Ascending aorta (tissue), 2 donors: ENCODE results near the gene MYBL2. TPM values are rescaled to one million over a fixed set of nuclear protein-coding genes. Genes with fewer than 3 reads are reported as not detected.

Experiments used
- DNase-seq, 2 donors: peaks; one replicate each; pipeline ENCODE4 v3.0.0-alpha.2; 2019; ENCODE audit warnings: low spot score in 2 of 2
- H3K27ac ChIP-seq, 2 donors: fragments of 200-600 bp; sonication (generic); one replicate each; pipeline ENCODE4 v1.5.1; 2016 to 2017; ENCODE audit warnings: mild to moderate bottlenecking in 1 of 2
- H3K27me3 ChIP-seq: fragments of 200-600 bp; sonication (generic); one replicate; pipeline ENCODE4 v1.5.1; 2017
- H3K36me3 ChIP-seq, 2 donors: fragments of 200-600 bp; sonication (generic); one replicate each; pipeline ENCODE4 v1.5.1; 2016
- H3K4me1 ChIP-seq, 2 donors: fragments of 200-600 bp; sonication (generic); one replicate each; pipeline ENCODE4 v1.5.1; 2016 to 2017; ENCODE audit warnings: mild to moderate bottlenecking in 1 of 2
- H3K4me3 ChIP-seq, 2 donors: fragments of 200-600 bp; sonication (generic); one replicate each; pipeline ENCODE4 v1.5.1; 2016 to 2017; ENCODE audit warnings: mild to moderate bottlenecking in 1 of 2
- H3K9me3 ChIP-seq, 2 donors: fragments of 200-600 bp; sonication (generic); one replicate each; pipeline ENCODE4 v1.5.1; 2016
- CTCF ChIP-seq, 3 experiments: fragments of 200-600 bp in 2 of 3; fragments of 450-650 bp in 1 of 3; sonication (generic) in 2 of 3; IDR thresholded peaks; one replicate each; pipeline ENCODE4 v1.5.1; 2016 to 2019; ENCODE audit warnings: antibody characterized with exemption in 3 of 3, mild to moderate bottlenecking in 1 of 3, moderate library complexity in 1 of 3
- intact Hi-C: fragments of 100-400 bp; cut with DNase I; formaldehyde crosslinking; loops from one replicate; pipeline ENCODE4 v1.15.1; 2023
- total RNA-seq: library from RNA; depleted of rRNA; stranded (reverse); fragments of >200 nt; gene quantifications from one replicate; pipeline ENCODE4 v1.1.0, GENCODE V29; 2016

The MYBL2 gene
- total RNA-seq, 1 donor from 2014 or later, result not detected

DNA sequence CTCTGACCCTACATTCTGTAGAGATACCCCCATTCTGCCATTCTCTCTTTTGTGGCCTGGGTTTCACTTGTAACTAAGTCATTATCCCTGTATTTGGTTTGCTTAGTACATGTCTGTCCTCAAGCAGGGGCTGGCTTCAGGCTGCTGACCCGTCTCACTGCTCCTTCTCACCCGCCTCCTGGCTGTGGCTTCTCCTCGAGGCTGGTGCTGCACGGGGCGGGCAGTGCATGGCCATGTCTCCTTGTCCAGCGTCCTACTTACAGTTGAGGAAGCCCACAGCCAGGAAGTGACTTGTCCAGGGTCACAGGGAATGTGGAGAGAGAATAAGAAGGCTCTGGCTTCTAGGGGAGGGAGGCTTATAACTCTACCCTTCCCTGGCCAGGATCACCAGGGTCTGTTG lies 48.6 kb downstream of the MYBL2 start:
- H3K36me3 ChIP-seq, result no peaks in the 10 kb centered on the region
- no peaks in the 10 kb centered on the region for H3K27me3 ChIP-seq

DNA sequence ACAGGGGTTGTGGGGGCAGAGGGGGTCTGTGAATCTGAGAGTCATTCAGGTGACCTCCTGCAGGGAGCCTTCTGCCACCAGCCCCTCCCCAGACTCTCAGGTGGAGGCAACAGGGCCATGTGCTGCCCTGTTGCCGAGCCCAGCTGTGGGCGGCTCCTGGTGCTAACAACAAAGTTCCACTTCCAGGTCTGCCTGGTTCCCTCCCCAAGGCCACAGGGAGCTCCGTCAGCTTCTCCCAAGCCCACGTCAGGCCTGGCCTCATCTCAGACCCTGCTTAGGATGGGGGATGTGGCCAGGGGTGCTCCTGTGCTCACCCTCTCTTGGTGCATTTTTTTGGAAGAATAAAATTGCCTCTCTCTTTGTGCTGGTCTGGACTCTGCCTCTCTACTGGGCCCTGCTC lies 49.2 kb downstream of the MYBL2 start:
- Histone ChIP-seq H3K36me3 (no peaks in the 10 kb centered on the region), H3K9me3 (no peaks in the 10 kb centered on the region), H3K4me1 (no peaks in the 10 kb centered on the region), H3K4me3 (no peak overlapping the region), H3K27me3 (no peaks in the 10 kb centered on the region), H3K27ac (no peak overlapping the region)
- no peak for TF ChIP-seq CTCF (IDR thresholded peaks at IDR 0.05)
- intact Hi-C loops, result no loop called here
- no peak for DNase-seq

More for the DNA sequence above, 48.6 kb downstream of the MYBL2 start:
- no peak overlapping the region for H3K4me3 ChIP-seq
- intact Hi-C loops, result no loop called here
- no peaks in the 10 kb centered on the region for H3K4me1 ChIP-seq
- H3K9me3 ChIP-seq, result no peaks in the 10 kb centered on the region
- no peak for TF ChIP-seq CTCF (IDR thresholded peaks at IDR 0.05)
- DNase-seq, result no peak
- no peak overlapping the region for H3K27ac ChIP-seq

GRCh38 chr20:43716757-43717615 lies 50.1 kb downstream of the MYBL2 start:
- no peak for DNase-seq
- intact Hi-C loops, result no loop called here
- Histone ChIP-seq H3K27me3 (no peaks in the 10 kb centered on the region), H3K4me1 (no peaks in the 10 kb centered on the region), H3K9me3 (no peaks in the 10 kb centered on the region), H3K4me3 (no peak overlapping the region), H3K36me3 (no peaks in the 10 kb centered on the region), H3K27ac (no peak overlapping the region)
- no peak for TF ChIP-seq CTCF (IDR thresholded peaks at IDR 0.05)

DNA sequence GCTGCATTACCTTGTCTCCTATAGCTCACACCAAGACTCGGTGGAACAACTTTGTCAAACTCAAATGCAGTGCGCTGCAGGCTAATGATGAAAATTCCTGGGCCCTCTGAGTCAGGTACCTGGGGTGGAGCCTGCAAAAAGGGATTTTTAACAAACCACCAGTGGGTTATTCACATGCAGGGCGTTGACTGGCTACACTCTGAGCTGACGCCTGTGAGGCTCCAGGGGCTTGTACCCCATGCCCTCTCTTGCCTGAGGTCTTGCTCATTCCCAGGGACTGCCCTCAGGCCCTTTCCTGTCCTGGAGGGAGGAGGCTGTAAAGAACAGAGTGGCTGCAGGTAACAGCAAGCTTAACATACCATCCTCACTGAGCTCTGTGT lies 50.7 kb downstream of the MYBL2 start:
- DNase-seq, result no peak
- intact Hi-C loops, result no loop called here

DNA sequence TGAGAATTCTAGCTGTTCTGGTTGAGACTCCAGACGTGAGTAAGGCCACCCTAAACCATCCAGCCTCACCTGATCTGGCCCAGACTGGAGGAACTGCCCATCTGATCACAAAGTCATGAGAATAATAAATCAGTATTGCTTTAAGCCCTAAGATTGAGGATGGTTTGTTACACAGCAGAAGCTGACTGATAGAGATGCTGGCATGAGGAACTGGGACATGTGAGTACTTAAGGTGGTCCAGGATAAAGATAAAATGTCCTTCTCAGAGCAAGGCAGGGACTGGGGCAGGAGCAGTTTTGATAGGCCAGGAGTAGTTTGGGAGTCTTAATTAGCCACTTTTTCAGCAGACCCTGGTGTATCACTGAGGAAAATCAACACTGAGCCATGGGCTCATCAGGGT lies 53.1 kb downstream of the MYBL2 start:
- DNase-seq, result no peak
- Histone ChIP-seq H3K27ac (no peak overlapping the region), H3K36me3 (no peaks in the 10 kb centered on the region), H3K27me3 (no peaks in the 10 kb centered on the region), H3K9me3 (no peaks in the 10 kb centered on the region), H3K4me3 (no peak overlapping the region), H3K4me1 (no peaks in the 10 kb centered on the region)
- no peak for TF ChIP-seq CTCF (IDR thresholded peaks at IDR 0.05)
- intact Hi-C loops, result no loop called here

More for the DNA sequence above, 50.7 kb downstream of the MYBL2 start:
- Histone ChIP-seq H3K27ac (no peak overlapping the region), H3K36me3 (no peaks in the 10 kb centered on the region), H3K27me3 (no peaks in the 10 kb centered on the region), H3K9me3 (no peaks in the 10 kb centered on the region), H3K4me1 (no peaks in the 10 kb centered on the region), H3K4me3 (no peak overlapping the region)
- TF ChIP-seq CTCF (IDR thresholded peaks at IDR 0.05), result no peak
